ENCODE measurements around the gene ARID1B.

Gene ARID1B

GRCh38 chr6:156899071-156899470, 121.9 kb downstream of the ARID1B start:
- Histone ChIP-seq H3K27me3 (replicated peaks) (no peaks in the 10 kb centered on the region), H3K4me3 (ENCODE audit: low read depth, low read length) (no peak overlapping the region), H3K27ac (no peak overlapping the region), H3K36me3 (replicated peaks) (no peaks in the 10 kb centered on the region)
- no peak for TF ChIP-seq CTCF (IDR thresholded peaks at IDR 0.05; ENCODE audit: low read depth, low read length, missing control alignments)
- no peak for DNase-seq
- in situ Hi-C loops (cut with HindIII; ENCODE audit: low pct_ligation_motif_present, low sequenced_read_pairs), result no loop called here

GRCh38 chr6:156899532-156900135, 122.5 kb downstream of the ARID1B start:
- H3K4me3 ChIP-seq (ENCODE audit: low read depth, low read length), result no peak overlapping the region
- H3K36me3 ChIP-seq (replicated peaks), result no peaks in the 10 kb centered on the region
- no peak overlapping the region for H3K27ac ChIP-seq
- in situ Hi-C loops (cut with HindIII; ENCODE audit: low pct_ligation_motif_present, low sequenced_read_pairs), result no loop called here
- no peak for DNase-seq
- TF ChIP-seq CTCF (IDR thresholded peaks at IDR 0.05; ENCODE audit: low read depth, low read length, missing control alignments), result no peak
- H3K27me3 ChIP-seq (replicated peaks), result no peaks in the 10 kb centered on the region

GRCh38 chr6:156900292-156900691, 123.1 kb downstream of the ARID1B start:
- no peak for TF ChIP-seq CTCF (IDR thresholded peaks at IDR 0.05; ENCODE audit: low read depth, low read length, missing control alignments)
- no peak for DNase-seq
- no peak overlapping the region for H3K4me3 ChIP-seq (ENCODE audit: low read depth, low read length)
- H3K36me3 ChIP-seq (replicated peaks), result no peaks in the 10 kb centered on the region
- in situ Hi-C loops (cut with HindIII; ENCODE audit: low pct_ligation_motif_present, low sequenced_read_pairs), result no loop called here
- H3K27me3 ChIP-seq (replicated peaks), result no peaks in the 10 kb centered on the region
- no peak overlapping the region for H3K27ac ChIP-seq

- H3K4me3 ChIP-seq (ENCODE audit: low read depth, low read length), result no peak overlapping the region
- H3K27ac ChIP-seq, result no peak overlapping the region
- in situ Hi-C loops (cut with HindIII; ENCODE audit: low pct_ligation_motif_present, low sequenced_read_pairs), result no loop called here
- no peak for TF ChIP-seq CTCF (IDR thresholded peaks at IDR 0.05; ENCODE audit: low read depth, low read length, missing control alignments)
- no peak for DNase-seq
- H3K27me3 ChIP-seq (replicated peaks), result no peaks in the 10 kb centered on the region
- no peaks in the 10 kb centered on the region for H3K36me3 ChIP-seq (replicated peaks)
Measured at GRCh38 chr6:156901309-156902019, 124.3 kb downstream of the ARID1B start.

- no peak for TF ChIP-seq CTCF (IDR thresholded peaks at IDR 0.05; ENCODE audit: low read depth, low read length, missing control alignments)
- Histone ChIP-seq H3K27me3 (replicated peaks) (no peaks in the 10 kb centered on the region), H3K4me3 (ENCODE audit: low read depth, low read length) (no peak overlapping the region), H3K27ac (no peak overlapping the region), H3K36me3 (replicated peaks) (no peaks in the 10 kb centered on the region)
- no peak for DNase-seq
- in situ Hi-C loops (cut with HindIII; ENCODE audit: low pct_ligation_motif_present, low sequenced_read_pairs), result no loop called here
Measured at GRCh38 chr6:156902782-156903181, 125.6 kb downstream of the ARID1B start.
